H9 (cell line): ENCODE results near the gene STAP2. TPM values are rescaled to one million over a fixed set of nuclear protein-coding genes. Genes with fewer than 3 reads are reported as not detected.

Experiments used
- DNase-seq: peaks from one replicate; pipeline ENCODE4 v3.0.0-alpha.2; 2017
- H2AFZ ChIP-seq: one replicate; pipeline ENCODE4 v1.6.1; 2013; ENCODE audit warnings: mild to moderate bottlenecking, low read length, control low read depth, moderate library complexity
- H2AK5ac ChIP-seq: 2 replicates; pipeline ENCODE4 v1.6.1; 2013; ENCODE audit warnings: low read length, control low read depth, mixed read lengths; ENCODE audit not compliant: insufficient read length
- H2BK120ac ChIP-seq: one replicate; pipeline ENCODE4 v1.6.1; 2013; ENCODE audit warnings: low read depth, mild to moderate bottlenecking, low read length, control low read depth, inconsistent platforms; ENCODE audit not compliant: poor library complexity, severe bottlenecking
- H2BK12ac ChIP-seq: 2 replicates; pipeline ENCODE4 v1.6.1; 2013; ENCODE audit warnings: low read length, control low read depth, mixed read lengths, low read depth; ENCODE audit not compliant: insufficient read length
- H2BK15ac ChIP-seq: 2 replicates; pipeline ENCODE4 v1.6.1; 2013; ENCODE audit warnings: low read depth, low read length, control low read depth
- H2BK20ac ChIP-seq: one replicate; pipeline ENCODE4 v1.6.1; 2013; ENCODE audit warnings: low read depth, mild to moderate bottlenecking, low read length, control low read depth, inconsistent platforms; ENCODE audit not compliant: poor library complexity, severe bottlenecking
- H2BK5ac ChIP-seq: 2 replicates; pipeline ENCODE4 v1.6.1; 2013; ENCODE audit warnings: low read length, control low read depth, mixed read lengths; ENCODE audit not compliant: insufficient read length
- H3K14ac ChIP-seq: 2 replicates; pipeline ENCODE4 v1.6.1; 2013; ENCODE audit warnings: low read length, control low read depth; ENCODE audit not compliant: insufficient read depth
- H3K18ac ChIP-seq: 2 replicates; pipeline ENCODE4 v1.6.1; 2013; ENCODE audit warnings: low read depth, mild to moderate bottlenecking, mixed read lengths, low read length, control low read depth; ENCODE audit not compliant: insufficient read length
- H3K23ac ChIP-seq: 2 replicates; pipeline ENCODE4 v1.6.1; 2013; ENCODE audit warnings: low read length, control low read depth, mixed read lengths, low read depth; ENCODE audit not compliant: insufficient read length
- H3K23me2 ChIP-seq: 2 replicates; pipeline ENCODE4 v1.6.1; 2013; ENCODE audit warnings: low read depth, mild to moderate bottlenecking, mixed read lengths, low read length, control low read depth; ENCODE audit not compliant: insufficient read length, poor library complexity, severe bottlenecking
- H3K27ac ChIP-seq: 2 replicates; pipeline ENCODE4 v1.5.1; 2013; ENCODE audit warnings: low read length, control low read depth, mixed read lengths, low read depth; ENCODE audit not compliant: insufficient read length
- H3K27me3 ChIP-seq: 2 replicates; pipeline ENCODE4 v1.6.1; 2013; ENCODE audit warnings: low read length, control low read depth, inconsistent platforms; ENCODE audit not compliant: insufficient read depth
- H3K4ac ChIP-seq: 2 replicates; pipeline ENCODE4 v1.6.1; 2013; ENCODE audit warnings: low read depth, mild to moderate bottlenecking, control low read depth, inconsistent platforms, low read length, moderate library complexity
- H3K4me1 ChIP-seq: 2 replicates; pipeline ENCODE4 v1.6.1; 2013; ENCODE audit warnings: low read length, control low read depth, inconsistent platforms; ENCODE audit not compliant: insufficient read depth
- H3K4me2 ChIP-seq: 2 replicates; pipeline ENCODE4 v1.6.1; 2013; ENCODE audit warnings: low read length, control low read depth, mixed read lengths; ENCODE audit not compliant: insufficient read length, insufficient read depth
- H3K56ac ChIP-seq: 2 replicates; pipeline ENCODE4 v1.6.1; 2013; ENCODE audit warnings: low read depth, mild to moderate bottlenecking, mixed read lengths, low read length, control low read depth; ENCODE audit not compliant: insufficient read length
- H3K79me1 ChIP-seq: 2 replicates; pipeline ENCODE4 v1.6.1; 2013; ENCODE audit warnings: low read depth, mild to moderate bottlenecking, moderate library complexity, low read length, control low read depth, inconsistent platforms; ENCODE audit not compliant: insufficient read depth, poor library complexity, severe bottlenecking
- H3K79me2 ChIP-seq: 2 replicates; pipeline ENCODE4 v1.6.1; 2013; ENCODE audit warnings: low read length, control low read depth, inconsistent platforms; ENCODE audit not compliant: insufficient read depth
- H3K9ac ChIP-seq: 2 replicates; pipeline ENCODE4 v1.6.1; 2013; ENCODE audit warnings: low read length, control low read depth, mixed read lengths; ENCODE audit not compliant: insufficient read length; ENCODE audit errors: extremely low read depth
- H3K9me3 ChIP-seq: one replicate; pipeline ENCODE4 v1.6.1; 2013; ENCODE audit warnings: low read depth, low read length, inconsistent platforms; ENCODE audit not compliant: control insufficient read depth
- H3T11ph ChIP-seq: one replicate; pipeline ENCODE4 v1.6.1; 2013; ENCODE audit warnings: mild to moderate bottlenecking, low read length, control low read depth, inconsistent platforms
- H4K20me1 ChIP-seq: one replicate; pipeline ENCODE4 v1.6.1; 2013; ENCODE audit not compliant: control insufficient read depth, insufficient read length, insufficient read depth
- H4K5ac ChIP-seq: 2 replicates; pipeline ENCODE4 v1.6.1; 2013; ENCODE audit warnings: low read depth, mild to moderate bottlenecking, mixed read lengths, low read length, control low read depth; ENCODE audit not compliant: insufficient read length
- H4K8ac ChIP-seq: replicated peaks from 2 replicates; pipeline ENCODE4 v1.6.1; 2013; ENCODE audit warnings: low read length, control low read depth, mixed read lengths, low read depth; ENCODE audit not compliant: insufficient read length
- H4K91ac ChIP-seq: 2 replicates; pipeline ENCODE4 v1.6.1; 2013; ENCODE audit warnings: low read depth, mild to moderate bottlenecking, moderate library complexity, mixed read lengths, low read length, control low read depth; ENCODE audit not compliant: insufficient read length
- H3K27ac Mint-ChIP-seq, 3 experiments: 2 replicates in 2 of 3; 3 replicates in 1 of 3; pipeline ENCODE4 v1.8.0; 2020 to 2021; ENCODE audit warnings: mixed read lengths in 3 of 3, mild to moderate bottlenecking in 1 of 3, moderate library complexity in 1 of 3
- H3K27me3 Mint-ChIP-seq: 2 replicates; pipeline ENCODE4 v1.8.0; 2021; ENCODE audit warnings: low read depth, mild to moderate bottlenecking, moderate library complexity, mixed read lengths
- H3K36me3 Mint-ChIP-seq, 3 experiments: 2 replicates in 2 of 3; 3 replicates in 1 of 3; pipeline ENCODE4 v1.8.0; 2020 to 2021; ENCODE audit warnings: low read depth in 3 of 3, mixed read lengths in 3 of 3; ENCODE audit not compliant: insufficient read depth in 1 of 3
- H3K4me1 Mint-ChIP-seq, 2 experiments: 2 replicates each; pipeline ENCODE4 v1.8.0; 2020; ENCODE audit warnings: mixed read lengths in 2 of 2
- H3K4me3 Mint-ChIP-seq, 2 experiments: 2 replicates in 1 of 2; 3 replicates in 1 of 2; pipeline ENCODE4 v1.8.0; 2020 to 2021; ENCODE audit warnings: mild to moderate bottlenecking in 2 of 2, mixed read lengths in 2 of 2, moderate library complexity in 1 of 2
- H3K9me3 Mint-ChIP-seq, 2 experiments: 2 replicates in 1 of 2; 3 replicates in 1 of 2; pipeline ENCODE4 v1.8.0; 2020; ENCODE audit warnings: mild to moderate bottlenecking in 2 of 2, mixed read lengths in 2 of 2, moderate library complexity in 1 of 2
- CTCF ChIP-seq: fragments of 200-600 bp; sonication (generic); conservative IDR thresholded peaks from 3 replicates; pipeline ENCODE4 v1.8.0; 2021; ENCODE audit warnings: antibody characterized with exemption, mild to moderate bottlenecking
- WGBS: extraction: QIAGEN DNeasy Blood & Tissue Kit; methylation state at CpG from one replicate; pipeline ENCODE4 v1.1.7; 2013; ENCODE audit warnings: missing lambda C conversion rate, low lambda C conversion rate, mixed read lengths; ENCODE audit not compliant: insufficient read length; ENCODE audit errors: extremely low coverage; 5-methylcytosine and 5-hydroxymethylcytosine counted together
- total RNA-seq: library from RNA; stranded (reverse); gene quantifications from 2 replicates; pipeline ENCODE4 v1.2.1, GENCODE V29; 2021

The STAP2 gene
- total RNA-seq, 1 experiment from 2014 or later = 20.2 TPM

GRCh38 chr19:4279267-4279529 lies 59.4 kb downstream of the STAP2 start:
- H4K5ac ChIP-seq = no peak overlapping the region
- no peak for TF ChIP-seq CTCF

More at GRCh38 chr19:4279267-4279529, 59.4 kb downstream of the STAP2 start:
- Histone ChIP-seq H3K9ac (no peak overlapping the region), H3K79me1 (no peaks in the 10 kb centered on the region), H3K23ac (no peak overlapping the region), H2BK20ac (no peak overlapping the region), H3K23me2 (peaks cover 16% of the 10 kb centered on the region), H4K20me1 (no peaks in the 10 kb centered on the region), H3K14ac (no peak overlapping the region; the same call in 1 of the 2 replicates), H3K56ac (no peak overlapping the region), H4K8ac (no peak overlapping the region), H3K79me2 (no peaks in the 10 kb centered on the region), H3K4me2 (peak overlapping the region; percentile 83), H2BK15ac (no peak overlapping the region), H2BK5ac (no peak overlapping the region), H2BK120ac (no peak overlapping the region), H3K4ac (no peak overlapping the region), H2BK12ac (no peak overlapping the region), H4K91ac (no peak overlapping the region), H3T11ph (no peak overlapping the region), H3K27ac (no peak overlapping the region), H3K4me1 (no peaks in the 10 kb centered on the region; the same call in 1 of the 2 replicates), H3K9me3 (no peaks in the 10 kb centered on the region), H2AFZ (no peak overlapping the region), H3K18ac (no peak overlapping the region), H3K27me3 (peaks cover 11% of the 10 kb centered on the region; the same call in 1 of the 2 replicates), H2AK5ac (no peak overlapping the region)
- Mint-ChIP-seq H3K36me3 (peaks cover 0 to 1% (median 0%) of the 10 kb centered on the region in 3 experiments; a peak in 1 of 7 replicates), H3K9me3 (no peaks in the 10 kb centered on the region; a peak in 1 of 5 replicates), H3K4me3 (peak overlapping the region; percentile 69 to 90; a peak in 4 of 5 replicates), H3K27ac (no peak overlapping the region), H3K27me3 (peaks cover 63% of the 10 kb centered on the region), H3K4me1 (peaks cover 5 to 15% of the 10 kb centered on the region in 2 experiments)
- DNase-seq = no peak
- no CpG with 5 or more reads among the region's 30 CpGs for WGBS
